ENCODE results near the gene EIF3I.

The EIF3I gene

GRCh38 chr1:32266921-32267591, 44.8 kb downstream of the EIF3I start:
- no peak for DNase-seq

GRCh38 chr1:32269744-32270143, 47.5 kb downstream of the EIF3I start:
- no peak for DNase-seq

GRCh38 chr1:32272557-32273390, 50.6 kb downstream of the EIF3I start:
- DNase-seq = no peak

- no peak for DNase-seq
Observed at GRCh38 chr1:32273391-32274208, 51.4 kb downstream of the EIF3I start.

DNA sequence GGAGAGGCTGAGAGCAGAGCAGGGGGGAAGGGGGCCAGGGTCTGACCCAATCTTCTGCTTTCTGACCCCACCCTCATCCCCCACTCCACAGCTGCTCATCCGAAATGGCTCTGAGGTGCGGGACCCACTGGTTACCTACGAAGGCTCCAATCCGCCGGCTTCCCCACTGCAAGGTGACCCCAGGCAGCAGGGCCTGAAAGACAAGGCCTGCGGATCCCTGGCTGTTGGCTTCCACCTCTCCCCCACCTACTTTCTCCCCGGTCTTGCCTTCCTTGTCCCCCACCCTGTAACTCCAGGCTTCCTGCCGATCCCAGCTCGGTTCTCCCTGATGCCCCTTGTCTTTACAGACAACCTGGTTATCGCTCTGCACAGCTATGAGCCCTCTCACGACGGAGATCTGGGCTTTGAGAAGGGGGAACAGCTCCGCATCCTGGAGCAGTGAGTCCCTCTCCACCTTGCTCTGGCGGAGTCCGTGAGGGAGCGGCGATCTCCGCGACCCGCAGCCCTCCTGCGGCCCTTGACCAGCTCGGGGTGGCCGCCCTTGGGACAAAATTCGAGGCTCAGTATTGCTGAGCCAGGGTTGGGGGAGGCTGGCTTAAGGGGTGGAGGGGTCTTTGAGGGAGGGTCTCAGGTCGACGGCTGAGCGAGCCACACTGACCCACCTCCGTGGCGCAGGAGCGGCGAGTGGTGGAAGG, 52.6 kb downstream of the EIF3I start:
- DNase-seq = no peak

- DNase-seq = no peak
Observed at GRCh38 chr1:32275424-32275823, 53.2 kb downstream of the EIF3I start.

DNA sequence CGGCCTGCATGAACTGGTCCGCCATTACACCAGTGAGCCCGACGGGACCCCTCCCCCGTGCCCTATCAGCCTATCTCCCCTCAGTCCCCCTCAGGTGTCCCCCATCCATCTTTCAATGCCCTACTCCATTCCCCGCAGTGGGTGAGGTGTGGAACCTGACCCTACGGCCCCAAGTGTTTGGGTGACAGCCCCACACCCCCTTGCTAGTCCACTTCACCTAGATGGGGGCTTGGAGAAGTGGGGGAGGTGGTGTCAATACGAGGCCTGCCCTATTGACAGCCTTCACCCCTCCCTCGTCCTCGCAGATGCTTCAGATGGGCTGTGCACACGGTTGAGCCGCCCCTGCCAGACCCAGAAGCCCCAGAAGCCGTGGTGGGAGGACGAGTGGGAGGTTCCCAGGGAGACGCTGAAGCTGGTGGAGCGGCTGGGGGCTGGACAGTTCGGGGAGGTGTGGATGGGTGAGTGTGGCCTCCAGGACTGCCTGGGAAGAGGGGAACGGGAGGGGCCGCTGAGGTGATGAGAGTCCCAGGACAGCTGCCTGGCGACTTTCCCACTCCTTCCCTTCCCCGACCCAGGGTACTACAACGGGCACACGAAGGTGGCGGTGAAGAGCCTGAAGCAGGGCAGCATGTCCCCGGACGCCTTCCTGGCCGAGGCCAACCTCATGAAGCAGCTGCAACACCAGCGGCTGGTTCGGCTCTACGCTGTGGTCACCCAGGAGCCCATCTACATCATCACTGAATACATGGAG, 54.0 kb downstream of the EIF3I start:
- no peak for DNase-seq

Measured in retina (tissue), 1 donor.